H1 (cell line): ENCODE results near the gene ZNF148. TPM values are rescaled to one million over a fixed set of nuclear protein-coding genes. Genes with fewer than 3 reads are reported as not detected.

ENCODE experiments used
- BACH1 ChIP-seq: IDR thresholded peaks from 2 replicates; pipeline ENCODE4 v1.6.1; 2012; ENCODE audit warnings: low read length, improper control_type of control experiment
- CBX5 ChIP-seq: fragments of 300-800, 300-1000 bp; sonication (generic); IDR thresholded peaks from 2 replicates; pipeline ENCODE4 v1.7.1; 2016; ENCODE audit warnings: antibody characterized with exemption, low read length, low read depth
- CBX8 ChIP-seq: fragments of 300-800, 300-1000 bp; sonication (generic); IDR thresholded peaks from 2 replicates; pipeline ENCODE4 v1.7.1; 2016; ENCODE audit warnings: low read depth, low read length, borderline replicate concordance
- CHD2 ChIP-seq: IDR thresholded peaks from 2 replicates; pipeline ENCODE4 v1.6.1; 2012; ENCODE audit warnings: low read length, improper control_type of control experiment
- EGR1 ChIP-seq: IDR thresholded peaks from 2 replicates; pipeline ENCODE4 v1.6.1; 2011; ENCODE audit warnings: low read depth, low read length, borderline replicate concordance
- EP300 ChIP-seq, 2 experiments: IDR thresholded peaks; 1 replicate in 1 of 2; 2 replicates in 1 of 2; pipeline ENCODE4 v1.6.1; 2011 to 2012; ENCODE audit warnings: low read depth in 2 of 2, low read length in 2 of 2, mild to moderate bottlenecking in 2 of 2, borderline replicate concordance in 1 of 2, inconsistent platforms in 1 of 2, moderate library complexity in 1 of 2
- JUN ChIP-seq: IDR thresholded peaks from 2 replicates; pipeline ENCODE4 v1.6.1; 2011; ENCODE audit warnings: low read depth, mild to moderate bottlenecking, improper control_type of control experiment, low read length
- JUND ChIP-seq: IDR thresholded peaks from 2 replicates; pipeline ENCODE4 v1.6.1; 2011; ENCODE audit warnings: mild to moderate bottlenecking, improper control_type of control experiment, low read length
- KDM1A ChIP-seq: fragments of 200-600, 300-600 bp; sonication (generic); IDR thresholded peaks from 2 replicates; pipeline ENCODE4 v1.7.1; 2016; ENCODE audit warnings: mild to moderate bottlenecking, low read length, borderline replicate concordance
- KDM4A ChIP-seq: IDR thresholded peaks from one replicate; pipeline ENCODE4 v1.7.1; 2012; ENCODE audit warnings: low read depth, mild to moderate bottlenecking, moderate library complexity, low read length, inconsistent platforms; ENCODE audit not compliant: severe bottlenecking
- KDM5A ChIP-seq: fragments of 200-600 bp; IDR thresholded peaks from 2 replicates; pipeline ENCODE4 v1.7.1; 2012; ENCODE audit warnings: mild to moderate bottlenecking, low read length, inconsistent platforms, mixed read lengths
- PHF8 ChIP-seq: fragments of 200-600 bp; sonication (generic); conservative IDR thresholded peaks from 2 replicates; pipeline ENCODE4 v1.7.1; 2012; ENCODE audit warnings: low read depth, mild to moderate bottlenecking, inconsistent platforms, low read length, moderate library complexity
- RAD21 ChIP-seq, 2 experiments: IDR thresholded peaks in 1 of 2; conservative IDR thresholded peaks in 1 of 2; 2 replicates each; pipeline ENCODE4 v1.6.1; 2011; ENCODE audit warnings: low read depth in 2 of 2, low read length in 2 of 2, improper control_type of control experiment in 1 of 2, inconsistent platforms in 1 of 2, mild to moderate bottlenecking in 1 of 2, moderate library complexity in 1 of 2
- RBBP5 ChIP-seq: IDR thresholded peaks from 2 replicates; pipeline ENCODE4 v1.7.1; 2012; ENCODE audit warnings: low read depth, mild to moderate bottlenecking, inconsistent platforms, low read length, moderate library complexity, borderline replicate concordance
- SIN3A ChIP-seq, 2 experiments: IDR thresholded peaks in 1 of 2; conservative IDR thresholded peaks in 1 of 2; 2 replicates each; pipeline ENCODE4 v1.6.1; 2011 to 2012; ENCODE audit warnings: low read length in 2 of 2, improper control_type of control experiment in 1 of 2, low read depth in 1 of 2, mild to moderate bottlenecking in 1 of 2
- TAF7 ChIP-seq: optimal IDR thresholded peaks from 2 replicates; pipeline ENCODE3; 2011; ENCODE audit warnings: low read depth, mild to moderate bottlenecking, inconsistent platforms, low read length, moderate library complexity, borderline replicate concordance
- TBP ChIP-seq: IDR thresholded peaks from 2 replicates; pipeline ENCODE4 v1.6.1; 2011; ENCODE audit warnings: low read depth, low read length, improper control_type of control experiment
- TEAD4 ChIP-seq: IDR thresholded peaks from 2 replicates; pipeline ENCODE4 v1.6.1; 2012; ENCODE audit warnings: low read depth, low read length, inconsistent platforms, mixed read lengths
- YY1 ChIP-seq: IDR thresholded peaks from 2 replicates; pipeline ENCODE4 v1.6.1; 2011; ENCODE audit warnings: low read depth, mild to moderate bottlenecking, low read length
- polyA plus RNA-seq, 7 experiments: library from polyadenylated mRNA; depleted of rRNA in 3 of 7; stranded (reverse) in 5 of 7; unstranded in 2 of 7; fragments of >200 nt in 5 of 7; fragments of 200-250 nt in 2 of 7; gene quantifications; 1 replicate in 5 of 7; 2 replicates in 1 of 7; 4 replicates in 1 of 7; pipeline versions ENCODE4 v1.2.1 to v1.2.3, GENCODE V29; 2011 to 2013; ENCODE audit warnings: missing spikeins in 2 of 7, mixed read lengths in 2 of 7
- total RNA-seq: library from RNA; stranded (reverse); fragmentation: NEBNext Ultra II Directional; extraction: Animal tissue kit (Norgen Biotek cat#: 25700); gene quantifications from 2 replicates; pipeline ENCODE4 v1.2.1, GENCODE V29; 2021
- TF ChIP-seq, protein P1 (sequence below): IDR thresholded peaks from 2 replicates; pipeline ENCODE4 v1.6.1; 2012; ENCODE audit warnings: low read length, inconsistent platforms
- TF ChIP-seq, protein P2 (sequence below): IDR thresholded peaks from 2 replicates; pipeline ENCODE4 v1.6.1; 2012; ENCODE audit warnings: inconsistent platforms

ZNF148 gene
- total and polyA plus RNA-seq, 2 of the 8 experiments (the other 6 are each of a cell fraction or from before 2014, with no cell fraction given): 3.7 to 22.6 TPM

DNA sequence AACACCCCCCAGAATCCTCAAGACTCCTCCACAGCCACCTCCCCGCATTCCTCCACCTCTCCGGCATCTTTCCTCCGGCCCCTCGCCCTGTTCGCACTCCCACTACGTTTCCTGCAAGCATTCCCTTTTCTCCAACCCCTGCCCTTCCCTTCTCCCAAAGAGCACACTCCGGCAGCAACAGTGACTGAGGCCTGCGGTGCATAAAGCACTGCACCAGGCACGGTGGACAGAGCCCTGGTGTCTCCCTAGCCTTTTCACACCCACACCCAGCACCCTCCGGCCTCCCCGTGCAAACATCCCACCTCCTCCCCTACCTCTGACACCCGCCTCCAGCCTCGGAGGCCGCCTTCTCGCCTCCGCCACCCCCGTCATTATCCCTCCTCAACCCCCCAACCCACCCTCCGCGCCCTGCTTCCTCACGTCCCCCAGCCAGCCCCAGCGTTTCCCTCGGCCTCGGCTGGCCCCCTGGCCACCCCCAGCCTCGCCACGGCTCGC is 577 bp downstream of the ZNF148 start (continued):
- TF ChIP-seq, protein P1, sequence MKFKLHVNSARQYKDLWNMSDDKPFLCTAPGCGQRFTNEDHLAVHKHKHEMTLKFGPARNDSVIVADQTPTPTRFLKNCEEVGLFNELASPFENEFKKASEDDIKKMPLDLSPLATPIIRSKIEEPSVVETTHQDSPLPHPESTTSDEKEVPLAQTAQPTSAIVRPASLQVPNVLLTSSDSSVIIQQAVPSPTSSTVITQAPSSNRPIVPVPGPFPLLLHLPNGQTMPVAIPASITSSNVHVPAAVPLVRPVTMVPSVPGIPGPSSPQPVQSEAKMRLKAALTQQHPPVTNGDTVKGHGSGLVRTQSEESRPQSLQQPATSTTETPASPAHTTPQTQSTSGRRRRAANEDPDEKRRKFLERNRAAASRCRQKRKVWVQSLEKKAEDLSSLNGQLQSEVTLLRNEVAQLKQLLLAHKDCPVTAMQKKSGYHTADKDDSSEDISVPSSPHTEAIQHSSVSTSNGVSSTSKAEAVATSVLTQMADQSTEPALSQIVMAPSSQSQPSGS: no peak
- peak; percentile 45 to 58; a peak in 1 of 4 replicates for TF ChIP-seq SIN3A (conservative IDR thresholded peaks at IDR 0.05 in 1 of 2, IDR thresholded peaks at IDR 0.05 in 1 of 2; ENCODE audit: low read depth in 1 of 2, low read length in 2 of 2)
- TF ChIP-seq, protein P2, sequence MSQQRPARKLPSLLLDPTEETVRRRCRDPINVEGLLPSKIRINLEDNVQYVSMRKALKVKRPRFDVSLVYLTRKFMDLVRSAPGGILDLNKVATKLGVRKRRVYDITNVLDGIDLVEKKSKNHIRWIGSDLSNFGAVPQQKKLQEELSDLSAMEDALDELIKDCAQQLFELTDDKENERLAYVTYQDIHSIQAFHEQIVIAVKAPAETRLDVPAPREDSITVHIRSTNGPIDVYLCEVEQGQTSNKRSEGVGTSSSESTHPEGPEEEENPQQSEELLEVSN: no peak
- TF ChIP-seq CHD2: no peak
- no peak for TF ChIP-seq BACH1
- no peak for TF ChIP-seq YY1
- TF ChIP-seq TEAD4: 0 out of 2 replicates have a peak, but pooled peaks have one; percentile 15
- peak; percentile 98 for TF ChIP-seq RBBP5
- TF ChIP-seq TAF7: no peak
- TF ChIP-seq KDM1A: no peak; the same call in 1 of the 2 replicates
- no peak for TF ChIP-seq CBX5
- TF ChIP-seq KDM5A: no peak
- TF ChIP-seq KDM4A: peak; percentile 63
- TF ChIP-seq PHF8: 0 out of 2 replicates have a peak, but pooled peaks have one; percentile 33
- no peak for TF ChIP-seq EP300 (IDR thresholded peaks at IDR 0.05; ENCODE audit: borderline replicate concordance in 1 of 2, low read depth in 2 of 2, low read length in 2 of 2)
- TF ChIP-seq JUN: no peak
- TF ChIP-seq RAD21 (IDR thresholded peaks at IDR 0.05 in 1 of 2, conservative IDR thresholded peaks at IDR 0.05 in 1 of 2; ENCODE audit: low read depth in 2 of 2, low read length in 2 of 2): 0 out of 4 replicates have a peak, but pooled peaks of 1 of the 2 experiments have one; percentile 5
- TF ChIP-seq TBP: peak; percentile 51; the same call in 1 of the 2 replicates
- no peak for TF ChIP-seq CBX8
- 0 out of 2 replicates have a peak, but pooled peaks have one; percentile 31 for TF ChIP-seq EGR1
- no peak for TF ChIP-seq JUND
